Aorta (tissue), 5 donors: ENCODE measurements around the gene MGST1. TPM values are rescaled to one million over a fixed set of nuclear protein-coding genes. Genes with fewer than 3 reads are reported as not detected.

Experiments used
- ATAC-seq: fragments of 200-7000 bp; cut with Tn5 transposase; one replicate; pipeline ENCODE4 v1.9.1; 2022; ENCODE audit warnings: moderate library complexity; ENCODE audit not compliant: low FRiP score
- DNase-seq, 2 donors: peaks; one replicate each; pipeline ENCODE4 v3.0.0-alpha.2; 2020
- H3K27ac ChIP-seq, 2 donors: one replicate each; pipeline ENCODE4 v1.5.1; 2013; ENCODE audit warnings: low read length in 2 of 2, mild to moderate bottlenecking in 2 of 2, moderate library complexity in 2 of 2, control low read depth in 1 of 2, inconsistent platforms in 1 of 2, low read depth in 1 of 2
- H3K27me3 ChIP-seq, 2 donors: one replicate each; pipeline ENCODE4 v1.6.1; 2013; ENCODE audit warnings: control low read depth in 1 of 2, low read length in 1 of 2, mild to moderate bottlenecking in 1 of 2, moderate library complexity in 1 of 2; ENCODE audit not compliant: insufficient read depth in 2 of 2, control insufficient read depth in 1 of 2
- H3K36me3 ChIP-seq, 2 donors: one replicate each; pipeline ENCODE4 v1.6.1; 2013; ENCODE audit warnings: control low read depth in 1 of 2, low read length in 1 of 2, mild to moderate bottlenecking in 1 of 2; ENCODE audit not compliant: insufficient read depth in 2 of 2, control insufficient read depth in 1 of 2
- H3K4me1 ChIP-seq, 2 donors: one replicate each; pipeline ENCODE4 v1.6.1; 2013; ENCODE audit warnings: low read length in 2 of 2, control low read depth in 1 of 2, mild to moderate bottlenecking in 1 of 2, moderate library complexity in 1 of 2; ENCODE audit not compliant: insufficient read depth in 2 of 2, control insufficient read depth in 1 of 2
- H3K4me3 ChIP-seq, 2 donors: one replicate each; pipeline ENCODE4 v1.5.1; 2013; ENCODE audit warnings: low read length in 2 of 2, control low read depth in 1 of 2, mild to moderate bottlenecking in 1 of 2
- H3K9me3 ChIP-seq: one replicate; pipeline ENCODE4 v1.6.1; 2013; ENCODE audit warnings: mild to moderate bottlenecking, low read length; ENCODE audit not compliant: control insufficient read depth
- WGBS, 2 donors: extraction: QIAGEN DNeasy Blood & Tissue Kit; methylation state at CpG; one replicate each; pipeline ENCODE4 v1.1.7; 2013; 5-methylcytosine and 5-hydroxymethylcytosine counted together
- intact Hi-C, 2 donors: fragments of 100-400 bp; cut with DNase I; formaldehyde crosslinking; loops; one replicate each; pipeline versions ENCODE4 v1.14.2 to v1.15.0; 2022
- long read RNA-seq, 2 donors: library from polyadenylated mRNA; unstranded; transcript quantifications; one replicate each; pipeline ENCODE4 v2.0.0, GENCODE V29; 2020 to 2021
- polyA plus RNA-seq, 2 donors: library from polyadenylated mRNA; stranded (reverse); fragments of 200-250 nt; gene quantifications; one replicate each; pipeline ENCODE4 v1.2.3, GENCODE V29; 2013
- total RNA-seq, 2 donors: library from RNA; stranded (reverse); fragmentation: NEBNext Ultra II Directional; extraction: Animal tissue kit (Norgen Biotek cat#: 25700); gene quantifications; one replicate each; pipeline ENCODE4 v1.2.1, GENCODE V29; 2021
- donor health status: healthy with polysubstance abuse.
- donor health status: Bipolar disorder and iron deficiency.
- donor health status: DM: no; HTN: no; CAD: no.
- donor health status: DM: no; HTN: no; CAD: no.
- donor health status: DM: yes; HTN: yes; CAD: no.

MGST1 gene
- total RNA-seq (10 to 100 TPM; 73.3 to 79.3 TPM), polyA plus RNA-seq (10 to 100 TPM in 1 of 2 donors, 1 to 10 TPM in 1; 3.2 to 30.2 TPM)
- long read RNA-seq, donor 1, transcript MGST1-205 (4 exons, 914 nt) = major isoform, 37 of 105 reads
- long read RNA-seq, donor 1, partial matches to known transcripts = 0 of 105 reads
- long read RNA-seq, donor 1, other reads (novel, unspliced or antisense) = 64 of 105 reads
- long read RNA-seq, donor 2, transcript MGST1-205 (4 exons, 914 nt) = major isoform, 18 of 38 reads
- long read RNA-seq, donor 2, partial matches to known transcripts = 0 of 38 reads
- long read RNA-seq, donor 2, other reads (novel, unspliced or antisense) = 18 of 38 reads

GRCh38 chr12:16347391-16348298, at the start of gene MGST1:
MGST1 (plus strand) TSS chr12:16347645; CDS start chr12:16354253, 6,608 bp downstream.
- intact Hi-C loops = no loop called here
- DNase-seq (peak; percentile 60 to 82), ATAC-seq (peak; percentile 88)
- peak within 1 kb of the TSS in 1 of 2 donors; percentile 12 for H3K4me3 ChIP-seq
- WGBS, 2 donors = 3 to 5% methylated on average over 28 to 31 of the region's 31 CpGs
- no peaks in the 10 kb centered on the region for H3K4me1 ChIP-seq
- H3K27ac ChIP-seq = no peak within 1 kb of the TSS
- no peaks in the 10 kb centered on the region for H3K36me3 ChIP-seq
- H3K9me3 ChIP-seq = no peaks in the 10 kb centered on the region
- H3K27me3 ChIP-seq = no peaks in the 10 kb centered on the region

- H3K36me3 ChIP-seq = no peaks in the 10 kb centered on the region
- no peaks in the 10 kb centered on the region for H3K27me3 ChIP-seq
- no peak overlapping the region for H3K27ac ChIP-seq
- intact Hi-C loops = no loop called here
- H3K4me1 ChIP-seq = no peaks in the 10 kb centered on the region
- H3K4me3 ChIP-seq = no peak overlapping the region
- no peaks in the 10 kb centered on the region for H3K9me3 ChIP-seq
- ATAC-seq (no peak), DNase-seq (no peak)
- WGBS, 2 donors = 15 to 19% methylated on average over 2 of the region's 2 CpGs
These were observed 48.0 kb upstream of the MGST1 start for GRCh38 chr12:16299403-16299802.

- H3K27me3 ChIP-seq = no peaks in the 10 kb centered on the region
- peak; percentile 61 for ATAC-seq
- H3K36me3 ChIP-seq = no peaks in the 10 kb centered on the region
- no peaks in the 10 kb centered on the region for H3K9me3 ChIP-seq
- intact Hi-C loops = no loop called here
- H3K4me1 ChIP-seq = no peaks in the 10 kb centered on the region
- DNase-seq = no peak
- WGBS, 2 donors = 7 to 13% methylated on average over 1 of the region's 1 CpG
- no peak overlapping the region for H3K27ac ChIP-seq
- no peak overlapping the region for H3K4me3 ChIP-seq
These were observed 47.3 kb upstream of the MGST1 start for GRCh38 chr12:16300122-16300521.

- H3K4me3 ChIP-seq = no peak overlapping the region
- peak in 1 of 2 donors; percentile 53 for DNase-seq
- H3K27ac ChIP-seq = no peak overlapping the region
- no peaks in the 10 kb centered on the region for H3K9me3 ChIP-seq
- peak; percentile 71 for ATAC-seq
- intact Hi-C loops = no loop called here
- WGBS, 2 donors = 92 to 93% methylated on average over 7 of the region's 7 CpGs
- H3K36me3 ChIP-seq = no peaks in the 10 kb centered on the region
- H3K27me3 ChIP-seq = no peaks in the 10 kb centered on the region
- no peaks in the 10 kb centered on the region for H3K4me1 ChIP-seq
These were observed 46.7 kb upstream of the MGST1 start for GRCh38 chr12:16300736-16301135.

- H3K36me3 ChIP-seq = no peaks in the 10 kb centered on the region
- 25 to 40% methylated on average over 2 of the region's 2 CpGs for WGBS, 2 donors
- H3K27me3 ChIP-seq = no peaks in the 10 kb centered on the region
- DNase-seq (no peak), ATAC-seq (no peak)
- H3K4me1 ChIP-seq = no peaks in the 10 kb centered on the region
- no peak overlapping the region for H3K4me3 ChIP-seq
- no peaks in the 10 kb centered on the region for H3K9me3 ChIP-seq
- H3K27ac ChIP-seq = no peak overlapping the region
- intact Hi-C loops = no loop called here
These were observed 43.5 kb upstream of the MGST1 start for GRCh38 chr12:16303939-16304338.

GRCh38 chr12:16307856-16308475, 39.5 kb upstream of the MGST1 start:
- DNase-seq (no peak), ATAC-seq (no peak)
- Histone ChIP-seq H3K4me3 (no peak overlapping the region), H3K4me1 (no peaks in the 10 kb centered on the region), H3K9me3 (no peaks in the 10 kb centered on the region), H3K27me3 (no peaks in the 10 kb centered on the region), H3K27ac (no peak overlapping the region), H3K36me3 (no peaks in the 10 kb centered on the region)
- 60 to 67% methylated on average over 3 of the region's 3 CpGs for WGBS, 2 donors
- intact Hi-C loops = no loop called here

- peaks cover 2% of the 10 kb centered on the region for H3K9me3 ChIP-seq
- H3K27ac ChIP-seq = no peak overlapping the region
- no peaks in the 10 kb centered on the region for H3K36me3 ChIP-seq
- intact Hi-C loops = no loop called here
- ATAC-seq (no peak), DNase-seq (no peak)
- no peaks in the 10 kb centered on the region for H3K4me1 ChIP-seq
- 24 to 63% methylated on average over 1 of the region's 1 CpG for WGBS, 2 donors
- H3K4me3 ChIP-seq = no peak overlapping the region
- H3K27me3 ChIP-seq = no peaks in the 10 kb centered on the region
These were observed 36.5 kb upstream of the MGST1 start for GRCh38 chr12:16310934-16311333.

GRCh38 chr12:16323010-16323409, 24.4 kb upstream of the MGST1 start:
- no peaks in the 10 kb centered on the region for H3K36me3 ChIP-seq
- no peaks in the 10 kb centered on the region for H3K27me3 ChIP-seq
- ATAC-seq (no peak), DNase-seq (no peak)
- H3K9me3 ChIP-seq = no peaks in the 10 kb centered on the region
- WGBS, 2 donors = 58 to 71% methylated on average over 1 of the region's 1 CpG
- intact Hi-C loops = no loop called here
- H3K4me3 ChIP-seq = no peak overlapping the region
- H3K27ac ChIP-seq = no peak overlapping the region
- H3K4me1 ChIP-seq = no peaks in the 10 kb centered on the region
